GM19372 (cell line): ENCODE results near the gene GALNT2.

ENCODE experiments used
- ATAC-seq: cut with Tn5 transposase; IDR thresholded peaks from one replicate; pipeline ENCODE4 v1.9.1; 2021; ENCODE audit warnings: mild to moderate bottlenecking, low read depth, moderate library complexity; ENCODE audit not compliant: unreplicated experiment

Gene GALNT2

DNA sequence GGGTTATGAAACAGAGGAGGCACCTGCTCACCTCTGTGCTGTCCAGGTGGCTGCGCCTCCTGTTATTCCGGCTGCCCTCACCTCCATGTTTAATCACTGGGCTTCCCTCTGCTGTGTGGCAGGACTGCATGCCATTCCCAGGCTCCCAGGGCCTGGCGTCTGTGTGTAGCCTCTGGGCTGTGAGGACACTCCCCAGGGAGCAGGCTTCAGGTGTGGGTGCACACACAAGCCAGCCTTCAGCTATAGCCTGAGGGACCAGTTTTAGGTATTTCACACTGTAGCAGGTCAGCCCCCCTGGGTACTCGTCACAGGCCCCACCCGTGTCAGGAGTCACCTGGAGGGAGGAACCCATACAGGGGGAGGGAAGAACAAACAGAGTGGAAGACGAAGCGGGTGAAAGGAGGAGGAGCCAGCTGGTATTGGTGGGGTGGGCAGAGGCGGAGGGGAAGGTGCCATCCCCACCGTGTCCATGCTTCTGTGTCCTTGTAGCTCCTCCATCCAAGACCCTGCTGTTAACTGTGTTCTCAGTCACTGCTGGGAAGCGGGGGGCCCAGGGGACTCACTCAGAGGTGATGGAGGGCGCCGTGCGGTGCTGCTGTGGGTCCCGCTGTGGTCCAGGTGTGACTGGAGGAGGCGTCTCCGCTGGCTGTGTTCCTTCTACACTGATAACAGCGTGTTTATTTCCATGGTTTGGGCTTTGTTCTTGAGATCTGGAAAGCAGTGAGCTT is 200.5 kb downstream of the GALNT2 start:
- no peak for ATAC-seq

DNA sequence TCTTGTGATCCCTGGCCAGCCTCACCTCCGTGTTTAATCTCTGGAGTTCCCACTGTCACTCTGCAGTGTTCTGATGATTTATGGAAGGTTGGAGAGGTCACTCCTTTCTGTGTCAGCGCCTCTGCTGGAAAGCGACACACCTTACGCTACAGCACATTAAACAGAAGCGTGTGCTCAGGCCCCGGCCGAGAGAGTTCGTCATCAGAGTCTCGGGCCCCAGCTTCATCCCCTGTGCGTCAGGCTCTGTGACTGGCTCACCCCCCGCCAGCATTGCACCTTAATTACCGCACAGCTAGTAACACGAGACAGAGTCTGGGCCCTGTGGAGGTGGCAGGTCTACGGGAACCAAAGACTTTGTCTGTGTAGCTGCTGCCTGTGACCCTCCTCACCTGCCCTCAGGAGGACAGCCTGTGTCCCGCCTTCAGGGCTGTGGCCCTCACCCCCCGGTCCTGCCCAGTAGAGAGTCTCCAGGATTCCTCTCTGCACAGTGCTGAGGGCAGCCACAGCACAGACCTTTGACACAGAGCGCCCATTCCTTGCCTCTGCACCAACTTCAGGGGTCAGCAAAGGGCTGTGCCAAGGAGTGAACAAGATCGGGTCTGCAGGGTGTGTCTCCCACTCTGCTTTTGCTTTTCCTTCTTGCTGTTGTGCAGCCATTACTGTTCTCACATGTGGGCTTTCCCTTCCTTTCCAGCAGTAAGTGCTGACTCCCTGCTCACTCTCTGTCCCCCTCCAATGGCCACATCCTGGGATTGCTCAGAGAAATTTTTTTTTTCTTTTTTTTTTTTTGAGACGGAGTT is 201.5 kb downstream of the GALNT2 start:
- ATAC-seq = no peak

DNA sequence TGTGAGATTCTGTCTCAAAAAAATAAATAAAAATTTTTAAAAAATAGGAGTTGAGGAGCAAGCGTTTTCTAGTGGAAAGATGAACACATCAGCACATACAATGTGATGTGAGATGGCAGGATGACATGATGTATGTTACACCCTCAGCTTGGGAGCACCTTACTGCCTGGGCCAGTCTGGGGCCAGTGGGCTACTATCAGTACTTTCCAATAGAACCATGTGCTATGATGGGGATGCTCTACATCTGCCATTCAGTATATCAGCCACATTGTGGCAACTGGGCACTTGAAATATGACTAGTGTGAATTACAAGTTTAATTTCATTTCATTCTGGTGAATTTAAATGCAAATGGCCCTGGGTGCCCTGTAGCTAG is 203.1 kb downstream of the GALNT2 start:
- ATAC-seq = no peak

- no peak for ATAC-seq
Measured at GRCh38 chr1:230270559-230271281, 203.7 kb downstream of the GALNT2 start.

GRCh38 chr1:230271300-230272035 is 204.4 kb downstream of the GALNT2 start:
- ATAC-seq = no peak

GRCh38 chr1:230272557-230272956 is 205.5 kb downstream of the GALNT2 start:
- no peak for ATAC-seq

DNA sequence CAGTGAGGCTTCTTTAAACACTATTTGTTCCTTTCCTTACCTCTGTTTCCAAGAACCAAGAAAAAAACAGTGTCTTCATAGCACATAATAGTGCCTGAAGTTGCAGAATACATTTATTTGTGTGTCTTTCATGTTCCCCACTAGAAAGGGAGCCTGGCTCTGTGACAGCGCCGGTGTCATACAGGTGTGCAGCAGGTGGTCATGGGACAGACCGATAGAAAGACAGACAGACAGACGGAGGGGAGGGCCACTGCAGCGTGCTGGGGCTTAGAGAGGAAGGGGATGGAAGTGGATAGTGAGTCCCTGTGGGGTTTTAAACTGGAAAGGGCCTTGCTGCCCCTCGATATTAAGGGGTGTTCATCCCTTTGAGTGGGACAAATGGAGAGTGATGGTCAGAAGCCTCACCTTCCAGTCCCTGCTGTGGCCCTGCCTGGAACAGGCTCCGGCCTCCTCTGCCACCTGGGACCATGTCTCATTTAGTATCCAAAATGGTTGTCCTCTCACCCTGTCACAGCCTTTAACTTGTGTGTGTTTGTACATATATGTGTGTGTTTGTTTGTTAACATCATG is 206.2 kb downstream of the GALNT2 start:
- ATAC-seq = no peak

DNA sequence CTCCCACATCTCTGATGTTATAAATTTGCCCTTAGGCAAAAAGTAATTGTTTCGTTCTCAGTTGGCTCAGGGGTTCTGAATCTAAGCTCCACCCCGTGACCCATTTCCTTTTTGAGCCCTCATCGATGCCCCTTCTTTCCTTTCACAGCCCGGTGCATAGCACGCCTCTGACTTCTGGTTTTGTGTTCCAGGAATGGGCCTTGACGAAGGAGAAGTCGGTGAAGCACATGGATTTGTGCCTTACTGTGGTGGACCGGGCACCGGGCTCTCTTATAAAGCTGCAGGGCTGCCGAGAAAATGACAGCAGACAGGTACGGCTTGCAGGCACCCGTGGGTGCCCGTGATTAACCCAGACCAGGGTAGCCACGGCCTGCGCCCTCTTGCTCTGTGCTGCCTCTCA is 207.2 kb downstream of the GALNT2 start:
- ATAC-seq = no peak

- no peak for ATAC-seq
Measured at GRCh38 chr1:230276401-230276800, 209.4 kb downstream of the GALNT2 start.

- no peak for ATAC-seq
Measured at GRCh38 chr1:230277201-230278025, 210.4 kb downstream of the GALNT2 start.

DNA sequence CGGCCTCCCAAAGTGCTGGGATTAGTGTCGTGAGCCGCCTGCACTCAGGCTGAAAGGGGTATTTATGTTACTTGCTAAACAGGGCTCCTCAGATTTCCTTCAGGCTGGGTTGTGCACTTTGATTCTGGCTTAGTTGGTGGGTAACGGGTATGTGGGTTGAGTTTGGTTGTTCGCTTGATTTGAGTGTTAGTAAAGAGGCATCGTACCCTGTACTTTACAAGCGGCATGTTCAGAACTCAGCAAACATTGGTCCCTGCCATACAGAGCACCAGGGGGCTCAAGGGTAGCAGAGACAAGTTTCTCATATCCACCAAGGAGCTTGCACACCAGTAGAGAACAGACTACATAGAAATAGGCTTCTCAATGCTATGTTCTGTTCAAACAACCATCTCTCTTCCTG is 211.3 kb downstream of the GALNT2 start:
- no peak for ATAC-seq

DNA sequence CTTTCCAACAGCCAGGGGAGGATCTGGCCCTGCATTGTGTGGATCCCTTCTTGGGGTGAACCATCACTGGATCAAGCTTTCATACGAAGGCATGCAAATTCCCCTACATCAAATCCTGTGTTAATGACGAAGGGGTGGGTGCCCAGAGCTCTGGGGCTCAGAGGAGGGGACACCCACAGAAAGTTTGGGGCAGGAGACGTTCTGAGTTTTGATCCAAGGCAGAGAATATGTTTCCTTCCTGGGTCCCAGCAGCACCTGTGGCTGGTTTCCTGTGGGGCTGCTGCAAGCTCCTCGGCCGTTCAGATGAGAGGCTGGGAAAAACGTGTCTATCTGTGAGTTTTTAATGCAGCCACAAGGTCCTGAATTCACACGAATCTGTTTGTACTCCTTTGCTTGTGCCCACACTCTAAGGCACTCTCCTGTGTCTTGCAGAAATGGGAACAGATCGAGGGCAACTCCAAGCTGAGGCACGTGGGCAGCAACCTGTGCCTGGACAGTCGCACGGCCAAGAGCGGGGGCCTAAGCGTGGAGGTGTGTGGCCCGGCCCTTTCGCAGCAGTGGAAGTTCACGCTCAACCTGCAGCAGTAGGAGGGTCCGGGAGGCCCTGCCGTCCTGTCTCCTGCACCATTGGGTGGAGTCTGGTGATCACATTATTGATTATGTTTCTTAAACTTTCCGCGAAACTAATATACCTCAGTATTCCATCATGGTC is 212.0 kb downstream of the GALNT2 start:
- ATAC-seq = no peak

DNA sequence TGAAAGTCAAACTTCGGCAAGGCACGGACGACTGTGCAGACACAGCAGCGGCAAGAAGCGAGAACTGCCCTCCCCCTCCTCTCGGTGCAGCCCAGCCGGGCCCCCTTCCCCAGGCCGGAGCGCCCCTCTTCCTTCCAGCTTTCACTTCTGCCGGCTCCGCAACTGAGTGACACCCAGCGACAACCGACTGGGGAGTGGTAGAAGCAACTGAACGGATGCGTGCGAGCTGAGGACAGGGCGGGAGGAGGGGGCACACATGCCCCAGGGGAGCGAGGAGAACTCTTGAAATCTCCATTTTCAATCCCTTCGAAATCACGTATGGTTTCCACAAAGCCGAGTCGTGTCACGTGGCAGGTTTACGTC is 212.5 kb downstream of the GALNT2 start:
- no peak for ATAC-seq

DNA sequence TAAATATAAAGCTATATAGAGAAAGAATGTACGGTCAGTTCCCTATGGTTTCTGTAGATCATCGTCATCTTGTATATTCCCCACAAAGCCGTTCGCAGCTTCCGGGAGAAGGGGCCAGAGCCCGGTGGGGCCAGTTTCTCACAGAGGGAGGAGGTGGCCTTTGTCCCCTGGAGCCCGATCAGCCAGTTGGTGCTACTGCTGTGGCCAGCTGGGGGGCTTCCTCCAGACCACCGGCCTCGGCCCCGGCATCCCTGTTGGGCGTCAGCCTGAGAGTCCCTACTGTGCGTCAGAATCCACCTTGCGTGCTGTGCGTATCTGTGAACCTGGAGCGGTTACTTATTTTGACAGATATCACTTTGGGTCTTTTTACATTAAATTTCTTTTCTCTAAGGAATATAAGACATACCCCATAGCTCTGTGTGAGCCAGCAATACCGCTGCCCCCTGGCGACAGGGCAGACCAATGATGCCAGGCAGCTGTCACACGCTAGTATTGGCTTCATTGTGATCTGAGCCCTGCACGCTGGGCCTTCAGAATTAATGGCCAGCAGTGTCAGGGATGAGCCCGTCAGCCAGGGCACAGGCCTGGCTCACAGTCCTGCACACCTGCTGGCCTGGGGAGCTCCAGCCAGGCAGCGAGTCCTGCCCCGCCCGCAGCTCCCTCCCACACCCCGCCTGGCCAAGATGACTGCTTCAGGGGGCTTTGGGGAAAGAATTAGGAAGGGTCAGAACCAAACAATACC is 213.2 kb downstream of the GALNT2 start:
- ATAC-seq = no peak

DNA sequence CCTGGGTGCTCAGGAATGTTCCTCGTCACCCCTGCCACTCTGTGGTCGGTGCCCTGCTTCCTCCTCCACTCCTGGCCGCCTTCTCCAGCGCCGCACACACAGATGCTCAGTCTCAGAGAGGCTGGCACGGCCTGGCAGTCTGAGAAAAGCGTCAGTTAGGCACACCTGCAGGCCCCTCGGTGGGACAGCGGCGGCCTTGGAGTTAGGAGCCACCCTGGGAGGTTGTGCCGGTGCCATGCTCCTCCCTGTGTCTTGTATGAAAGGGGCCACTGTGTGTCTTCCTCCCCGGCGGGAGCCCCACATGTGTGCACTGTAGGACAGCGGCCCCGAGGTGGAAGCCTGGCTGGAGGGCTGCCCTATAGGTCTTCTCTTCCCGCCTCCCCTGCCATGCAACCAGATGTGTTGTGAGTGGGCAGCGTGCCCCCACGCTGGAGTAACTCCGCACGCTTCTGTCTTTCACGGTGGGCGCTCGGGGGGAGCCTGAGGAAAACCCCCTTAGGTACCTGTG is 213.9 kb downstream of the GALNT2 start:
- no peak for ATAC-seq

DNA sequence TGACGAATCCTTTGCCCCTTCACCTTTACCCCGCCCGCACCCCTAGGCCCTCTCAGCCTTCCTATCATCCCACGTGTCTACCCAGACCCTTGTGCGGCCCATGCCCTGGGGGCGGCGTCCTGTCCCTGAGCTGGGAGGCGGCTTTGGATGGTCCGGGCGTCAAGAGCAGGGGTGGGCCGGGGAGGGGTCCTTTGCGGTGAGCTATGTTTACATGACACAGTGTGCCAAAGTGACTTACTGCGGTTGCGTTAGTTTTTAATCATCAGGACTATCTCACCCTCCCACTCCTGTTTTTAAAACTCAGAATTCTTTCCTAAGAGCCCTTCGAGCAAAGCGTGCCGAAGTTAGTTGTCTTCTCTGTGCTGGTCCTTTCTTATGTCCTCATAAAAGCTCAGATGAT is 214.5 kb downstream of the GALNT2 start:
- ATAC-seq = no peak

GRCh38 chr1:230282157-230282556 is 215.1 kb downstream of the GALNT2 start:
- no peak for ATAC-seq

DNA sequence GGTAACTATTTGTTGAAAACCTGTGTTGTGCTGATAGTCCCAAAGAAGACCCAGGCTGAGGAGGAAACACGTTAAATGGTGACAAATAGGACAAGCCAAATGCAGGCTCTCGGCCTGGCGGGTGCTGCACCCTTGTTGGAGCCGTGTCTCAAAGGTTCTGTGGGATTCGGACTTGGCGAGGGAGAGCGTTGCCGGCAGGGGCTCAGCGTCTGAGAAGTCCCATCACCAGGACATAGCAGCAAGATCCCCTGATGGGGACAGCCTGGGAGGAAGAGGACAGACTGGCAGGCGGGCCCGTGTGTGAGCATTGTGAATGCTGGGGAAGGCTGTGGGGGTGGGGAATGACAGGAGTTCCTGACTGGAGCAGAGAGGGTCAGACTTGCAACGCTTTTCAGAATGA is 216.6 kb downstream of the GALNT2 start:
- no peak for ATAC-seq
